LHCN-M2 (cell line): Measurements from ENCODE around the gene BEST2. TPM values are rescaled to one million over a fixed set of nuclear protein-coding genes. Genes with fewer than 3 reads are reported as not detected.

Experiments used
- DNase-seq: peaks from one replicate; pipeline ENCODE4 v3.0.0-alpha.2; 2012; ENCODE audit warnings: low read depth
- total RNA-seq: library from RNA; depleted of rRNA; stranded (reverse); fragments of >200 nt; gene quantifications from 2 replicates; pipeline ENCODE4 v1.2.3, GENCODE V29; 2014; rRNA removed

Gene BEST2
- total RNA-seq, 1 experiment from 2014 or later, result 0.98 TPM

DNA sequence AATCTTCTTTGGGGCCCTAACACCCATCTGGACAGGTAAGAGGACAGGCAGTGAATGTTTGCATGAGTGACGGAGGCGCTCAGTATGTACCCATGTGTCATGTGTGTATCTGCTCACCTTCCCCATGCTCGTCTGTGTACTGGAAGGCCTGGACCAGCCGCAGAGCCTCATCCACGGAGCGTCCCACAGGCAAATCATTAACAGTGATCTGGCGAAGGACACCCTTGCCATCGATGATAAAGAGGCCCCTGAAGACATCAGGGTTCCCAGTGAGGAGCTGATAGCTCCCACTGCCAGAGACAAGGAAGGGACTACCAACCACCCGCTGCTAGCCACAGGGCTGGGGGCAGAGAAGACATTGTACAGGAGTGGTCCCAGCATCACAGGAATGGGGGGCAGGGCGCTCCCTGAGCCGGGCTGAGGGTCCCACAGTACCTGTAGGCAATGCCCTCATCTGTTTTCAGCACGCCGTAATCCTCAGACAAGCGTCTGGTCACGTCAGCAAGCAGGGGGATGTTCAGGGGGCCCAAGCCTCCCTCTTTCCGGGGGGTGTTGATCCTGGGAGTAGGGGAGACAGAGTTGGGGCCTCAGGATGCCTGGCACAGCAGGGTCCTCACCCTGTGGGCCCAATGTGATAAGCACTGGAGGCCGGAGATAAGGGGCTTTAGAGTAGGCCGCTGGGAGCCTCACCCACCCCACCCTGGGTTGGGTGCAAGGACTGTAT is 48.3 kb downstream of the BEST2 start:
- no peak for DNase-seq

- no peak for DNase-seq
Measured at GRCh38 chr19:12800466-12800770, 48.8 kb downstream of the BEST2 start.

DNA sequence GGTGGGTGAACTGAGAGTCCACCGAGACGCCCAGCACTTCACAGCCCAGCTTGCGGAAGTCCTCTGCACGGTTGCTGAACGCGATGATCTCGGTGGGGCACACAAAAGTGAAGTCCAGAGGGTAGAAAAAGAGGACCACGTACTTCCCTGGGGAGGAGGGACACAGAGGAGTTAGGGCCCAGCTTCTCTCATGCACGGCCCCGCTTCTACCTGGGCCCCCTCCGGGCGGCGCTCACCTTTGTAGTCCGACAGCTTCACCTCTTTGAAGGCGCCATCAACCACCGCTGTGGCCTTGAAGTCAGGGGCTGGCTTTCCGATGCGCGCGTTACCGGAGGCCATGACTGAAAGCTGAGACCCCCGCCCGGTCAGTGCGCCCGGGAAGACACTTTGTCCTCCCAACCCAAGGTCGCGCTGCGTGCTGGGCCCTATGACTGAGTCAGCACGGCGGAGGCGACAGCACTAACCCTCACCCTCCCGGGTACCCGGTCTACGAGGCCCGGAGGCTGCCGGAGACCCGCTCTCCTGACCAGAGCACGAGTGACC is 49.4 kb downstream of the BEST2 start:
- DNase-seq, result no peak

DNA sequence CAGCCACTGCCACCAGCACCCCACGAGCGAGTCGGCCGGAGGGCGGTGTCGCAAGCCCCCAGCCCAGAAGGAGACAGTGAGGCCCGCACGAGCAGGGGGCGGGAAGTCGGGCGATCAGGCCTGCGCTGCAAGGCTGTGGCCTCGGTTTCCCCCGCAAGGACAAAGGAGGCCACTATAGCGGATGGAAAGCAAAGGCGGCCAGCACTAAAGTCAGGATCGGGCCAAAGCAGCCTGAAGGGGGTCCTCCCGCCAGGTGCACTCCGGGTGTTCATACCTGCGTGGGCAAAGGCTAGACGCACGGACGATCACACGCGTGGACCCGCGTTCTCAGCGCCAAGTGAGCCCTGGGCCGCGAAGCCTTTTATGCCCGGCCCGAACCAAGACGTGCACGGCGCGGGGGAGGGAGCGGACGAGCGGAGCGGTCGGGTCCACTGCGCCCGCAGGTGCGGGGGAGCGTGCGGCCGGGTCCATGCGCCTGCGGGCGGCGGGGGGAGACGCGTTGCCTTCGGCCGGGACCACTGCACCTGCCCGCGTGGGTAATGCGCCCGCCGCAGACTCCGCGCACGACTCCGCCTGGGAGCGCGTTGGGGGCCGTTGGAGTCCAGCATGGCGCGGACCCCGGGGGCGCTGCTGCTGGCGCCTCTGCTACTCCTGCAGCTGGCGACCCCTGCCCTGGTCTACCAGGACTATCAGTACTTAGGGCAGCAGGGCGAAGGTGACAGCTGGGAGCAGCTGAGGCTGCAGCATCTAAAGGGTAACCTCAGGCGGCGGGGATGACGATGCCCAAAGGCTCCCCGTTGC is 50.1 kb downstream of the BEST2 start, which contains the start of the genes PRDX2 and THSD8:
PRDX2 (minus strand) TSS at position 335 of the 801 bp plus-strand sequence. CDS start 539 bp downstream, outside the sequence.
THSD8 (plus strand) TSS at position 604 of the 801 bp plus-strand sequence; CDS start at position 607, 3 bp downstream.
- DNase-seq, result peak; percentile 51

GRCh38 chr19:12802267-12803106 is 50.9 kb downstream of the BEST2 start:
- DNase-seq, result no peak

DNA sequence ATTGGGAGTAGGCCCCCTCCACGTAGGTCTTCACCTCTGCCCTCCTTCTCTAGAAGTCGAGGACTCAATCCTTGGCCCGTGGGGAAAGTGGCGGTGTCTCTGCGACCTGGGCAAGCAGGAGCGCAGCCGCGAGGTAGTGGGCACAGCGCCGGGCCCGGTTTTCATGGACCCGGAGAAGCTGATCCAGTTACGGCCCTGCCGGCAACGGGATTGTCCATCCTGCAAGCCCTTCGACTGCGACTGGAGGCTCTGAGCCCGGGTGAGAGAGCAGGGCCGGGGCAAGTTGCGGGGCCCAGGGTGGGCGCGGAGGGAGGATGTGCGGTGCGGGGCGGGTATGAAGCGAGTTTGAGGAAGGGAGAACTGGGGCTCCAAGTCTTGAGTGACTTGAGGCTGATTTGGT is 52.5 kb downstream of the BEST2 start:
- DNase-seq, result no peak

GRCh38 chr19:12806242-12807081 is 54.9 kb downstream of the BEST2 start, which contains the start of gene RNASEH2A:
Gene RNASEH2A (plus strand): TSS chr19:12806584. CDS start chr19:12806674, 90 bp downstream.
- DNase-seq, result peak; percentile 87

Other genes starting within 250 kb of the BEST2 start
- gene ZNF564, start 200.3 kb upstream of the BEST2 start, total RNA-seq, result 5.5 and 6.0 TPM in 2 replicates
- gene ZNF490, start 141.0 kb upstream of the BEST2 start, total RNA-seq, result 6.4 and 10.3 TPM in 2 replicates
- 8.4 and 11.5 TPM in 2 replicates for gene ZNF791, start 140.9 kb upstream of the BEST2 start, total RNA-seq
- gene MAN2B1, start 85.0 kb upstream of the BEST2 start, total RNA-seq, result 48.1 and 73.8 TPM in 2 replicates
- gene WDR83, start 85.0 kb upstream of the BEST2 start, total RNA-seq, result 9.1 and 10.0 TPM in 2 replicates
- gene DHPS, start 69.9 kb upstream of the BEST2 start, total RNA-seq, result 106 and 109 TPM in 2 replicates
- not detected in 2 replicates for gene GNG14, start 63.8 kb upstream of the BEST2 start, total RNA-seq
- gene FBXW9, start 55.2 kb upstream of the BEST2 start, total RNA-seq, result 8.1 and 8.7 TPM in 2 replicates
- 41.0 and 56.0 TPM in 2 replicates for gene TNPO2, start 27.9 kb upstream of the BEST2 start, total RNA-seq
- gene TRIR, start 17.1 kb upstream of the BEST2 start, total RNA-seq, result 372 and 446 TPM in 2 replicates
- 136 and 155 TPM in 2 replicates for gene GET3, start 14.3 kb upstream of the BEST2 start, total RNA-seq
- gene HOOK2, start 23.8 kb downstream of the BEST2 start, total RNA-seq, result 15.2 and 20.3 TPM in 2 replicates
- gene JUNB, start 39.7 kb downstream of the BEST2 start, total RNA-seq, result 76.8 and 91.4 TPM in 2 replicates
- 101 and 124 TPM in 2 replicates for gene PRDX2, start 50.0 kb downstream of the BEST2 start, total RNA-seq
- not detected in 2 replicates for gene THSD8, start 50.3 kb downstream of the BEST2 start, total RNA-seq
- 56.2 and 59.5 TPM in 2 replicates for gene RNASEH2A, start 54.8 kb downstream of the BEST2 start, total RNA-seq
- gene RTBDN, start 82.8 kb downstream of the BEST2 start, total RNA-seq, result not detected in 2 replicates
- 0.13 TPM in 1 of 2 replicates, not detected in the other for gene MAST1, start 86.7 kb downstream of the BEST2 start, total RNA-seq
- 17.2 and 18.9 TPM in 2 replicates for gene DNASE2, start 129.7 kb downstream of the BEST2 start, total RNA-seq
- not detected in 2 replicates for gene KLF1, start 135.4 kb downstream of the BEST2 start, total RNA-seq
- 24.6 and 31.9 TPM in 2 replicates for gene GCDH, start 139.4 kb downstream of the BEST2 start, total RNA-seq
- 0.17 TPM in 1 of 2 replicates, not detected in the other for gene SYCE2, start 167.5 kb downstream of the BEST2 start, total RNA-seq
- gene FARSA, start 181.9 kb downstream of the BEST2 start, total RNA-seq, result 64.0 and 77.4 TPM in 2 replicates
- gene CALR, start 186.8 kb downstream of the BEST2 start, total RNA-seq, result 1,263 and 1,378 TPM in 2 replicates
- gene RAD23A, start 194.1 kb downstream of the BEST2 start, total RNA-seq, result 158 and 176 TPM in 2 replicates
- 59.3 and 71.9 TPM in 2 replicates for gene GADD45GIP1, start 205.4 kb downstream of the BEST2 start, total RNA-seq
- 0.06 TPM in 1 of 2 replicates, not detected in the other for gene DAND5, start 217.8 kb downstream of the BEST2 start, total RNA-seq
- 9.2 and 13.9 TPM in 2 replicates for gene NFIX, start 243.7 kb downstream of the BEST2 start, total RNA-seq